ENCODE results near the gene NFKBIA. TPM values are rescaled to one million over a fixed set of nuclear protein-coding genes. Genes with fewer than 3 reads are reported as not detected.
A peak's percentile ranks its signal among the peaks of the same experiment; 100 is the strongest.
"Not testable (repeated sequence)": the region's sequence is repeated elsewhere in the genome, so short reads cannot be mapped to it uniquely, and the experiment has no call there.

The NFKBIA gene
- polyA plus RNA-seq, 2 of the 4 experiments (the other 2 are of a cell fraction), result 65.0 to 115 TPM

GRCh38 chr14:35361141-35361480 is 43.4 kb downstream of the NFKBIA start:
- Histone ChIP-seq H3K4me1 (peaks cover 25% of the 10 kb centered on the region), H3K4me2 (no peak overlapping the region), H3K4me3 (no peak overlapping the region), H3K9me3 (no peaks in the 10 kb centered on the region), H3K27ac (0 out of 6 replicates have a peak overlapping the region, but pooled peaks of 1 of the 2 experiments have one; percentile 6)
- no peak for DNase-seq (ENCODE audit: low read depth in 1 of 2, low spot score in 1 of 2)
- 80% methylated on average over 8 of the region's 8 CpGs for WGBS (ENCODE audit: missing lambda C conversion rate)
- ChIA-PET CTCF (no interaction called here), POLR2A (no interaction called here)
- no peak for FAIRE-seq
- no peak for ATAC-seq
- no peak for TF ChIP-seq RNF2 (IDR thresholded peaks at IDR 0.05; ENCODE audit: borderline replicate concordance, low read depth)
- TF ChIP-seq JUN (IDR thresholded peaks at IDR 0.05), result no peak

GRCh38 chr14:35359655-35360054 is 44.9 kb downstream of the NFKBIA start:
- FAIRE-seq; ATAC-seq; H3K27ac ChIP-seq; H3K9me3 ChIP-seq; H3K4me2 ChIP-seq; DNase-seq (ENCODE audit: low read depth in 1 of 2, low spot score in 1 of 2); POLR2A ChIA-PET; CTCF ChIA-PET; H3K4me3 ChIP-seq: not testable (repeated sequence)
- peaks cover 22% of the 10 kb centered on the region for H3K4me1 ChIP-seq
- WGBS (ENCODE audit: missing lambda C conversion rate), result 84% methylated on average over 7 of the region's 7 CpGs

- H3K4me3 ChIP-seq, result no peak overlapping the region
- FAIRE-seq (no peak), DNase-seq (ENCODE audit: low read depth in 1 of 2, low spot score in 1 of 2) (peak in 1 of 2 experiments; percentile 68), ATAC-seq (peak; percentile 61 to 72)
- 29% methylated on average over 5 of the region's 5 CpGs for WGBS (ENCODE audit: missing lambda C conversion rate)
- CTCF ChIA-PET, result no interaction called here
- H3K4me2 ChIP-seq, result peak overlapping the region; percentile 74
- TF ChIP-seq GATA3 (IDR thresholded peaks at IDR 0.05; ENCODE audit: borderline replicate concordance) (peak; percentile 33; the same call in 1 of the 2 replicates), JUNB (IDR thresholded peaks at IDR 0.05) (0 out of 2 replicates have a peak, but pooled peaks have one; percentile 19), FOSL2 (IDR thresholded peaks at IDR 0.05) (no peak), FOSL2 (CRISPR knock-in tag; IDR thresholded peaks at IDR 0.05) (0 out of 2 replicates have a peak, but pooled peaks have one; percentile 3), NFE2L2 (conservative IDR thresholded peaks at IDR 0.05; ENCODE audit: low read length) (no peak), ESRRA (IDR thresholded peaks at IDR 0.05; ENCODE audit: borderline replicate concordance, low read length) (no peak)
- H3K9me3 ChIP-seq, result no peaks in the 10 kb centered on the region
- POLR2A ChIA-PET, result interaction anchor here (1.0 to 1.2 kb wide), 3 partner anchors 19 to 64 kb away, joined by 3 to 4 read pairs (median 4); partner anchors contain the start of genes NFKBIA and PSMA6
- peaks cover 43% of the 10 kb centered on the region for H3K4me1 ChIP-seq
- peak overlapping the region; percentile 73 to 74 for H3K27ac ChIP-seq
Measured at GRCh38 chr14:35355981-35356841, 48.3 kb downstream of the NFKBIA start.

- WGBS (ENCODE audit: missing lambda C conversion rate), result 85% methylated on average over 6 of the region's 6 CpGs
- Histone ChIP-seq H3K27ac (peak overlapping the region; percentile 73 to 74), H3K4me1 (peaks cover 43% of the 10 kb centered on the region), H3K4me2 (peak overlapping the region; percentile 74; the same call in 1 of the 3 replicates)
- CTCF ChIA-PET, result interaction anchor here (0.6 kb wide), 1 partner anchor 60 kb away, joined by 4 read pairs; no protein-coding TSS in a partner anchor
- ATAC-seq; DNase-seq (ENCODE audit: low read depth in 1 of 2, low spot score in 1 of 2); H3K4me3 ChIP-seq; POLR2A ChIA-PET; FAIRE-seq; H3K9me3 ChIP-seq: not testable (repeated sequence)
Measured at GRCh38 chr14:35355235-35355634, 49.3 kb downstream of the NFKBIA start.

- FAIRE-seq (no peak), DNase-seq (ENCODE audit: low read depth in 1 of 2, low spot score in 1 of 2) (peak in 1 of 2 experiments; percentile 57), ATAC-seq (peak; percentile 30 to 54; a peak in 4 of 6 replicates)
- WGBS (ENCODE audit: missing lambda C conversion rate), result 61% methylated on average over 10 of the region's 10 CpGs
- Histone ChIP-seq H3K4me1 (peaks cover 43% of the 10 kb centered on the region), H3K9me3 (no peaks in the 10 kb centered on the region), H3K4me2 (peak overlapping the region; percentile 25), H3K27ac (peak overlapping the region; percentile 49 to 60; a peak in 5 of 6 replicates), H3K4me3 (no peak overlapping the region)
- CTCF ChIA-PET, result no interaction called here
- POLR2A ChIA-PET, result no interaction called here
- TF ChIP-seq ZSCAN20 (CRISPR knock-in tag; IDR thresholded peaks at IDR 0.05) (no peak), CEBPB (IDR thresholded peaks at IDR 0.05) (peak in 1 of 2 experiments; percentile 43; a peak in 1 of 4 replicates)
Measured at GRCh38 chr14:35353409-35354172, 51.0 kb downstream of the NFKBIA start.

Data from A549 (cell line).